GM18508 (cell line): ENCODE measurements around the gene HKDC1.
"Not testable (repeated sequence)": the region's sequence is repeated elsewhere in the genome, so short reads cannot be mapped to it uniquely, and the experiment has no call there.

Experiments
- ATAC-seq: cut with Tn5 transposase; IDR thresholded peaks from one replicate; pipeline ENCODE4 v1.9.1; 2021; ENCODE audit warnings: moderate number of reproducible peaks; ENCODE audit not compliant: insufficient read depth, unreplicated experiment

HKDC1 gene

GRCh38 chr10:69272624-69273023 lies 52.5 kb downstream of the HKDC1 start:
- ATAC-seq = no peak

GRCh38 chr10:69275444-69275843 lies 55.3 kb downstream of the HKDC1 start:
- no peak for ATAC-seq

- no peak for ATAC-seq
Measured at GRCh38 chr10:69276503-69276902, 56.4 kb downstream of the HKDC1 start.

GRCh38 chr10:69278446-69278963 lies 58.4 kb downstream of the HKDC1 start, which contains the start of gene HK1:
Gene HK1 (plus strand): TSS chr10:69278496.
- ATAC-seq = no peak

GRCh38 chr10:69279110-69279509 lies 59.0 kb downstream of the HKDC1 start:
- no peak for ATAC-seq

GRCh38 chr10:69281507-69282413 lies 61.6 kb downstream of the HKDC1 start:
- no peak for ATAC-seq

GRCh38 chr10:69284402-69284801 lies 64.3 kb downstream of the HKDC1 start:
- ATAC-seq = not testable (repeated sequence)

GRCh38 chr10:69285699-69286098 lies 65.6 kb downstream of the HKDC1 start:
- ATAC-seq = no peak

- ATAC-seq = no peak
Measured at GRCh38 chr10:69287181-69287580, 67.0 kb downstream of the HKDC1 start.

- no peak for ATAC-seq
Measured at GRCh38 chr10:69290993-69291392, 70.9 kb downstream of the HKDC1 start.

GRCh38 chr10:69292459-69292858 lies 72.3 kb downstream of the HKDC1 start:
- ATAC-seq = no peak

GRCh38 chr10:69295027-69295636 lies 75.0 kb downstream of the HKDC1 start:
- no peak for ATAC-seq

GRCh38 chr10:69303632-69304051 lies 83.5 kb downstream of the HKDC1 start:
- no peak for ATAC-seq

- ATAC-seq = no peak
Measured at GRCh38 chr10:69306421-69306820, 86.3 kb downstream of the HKDC1 start.

GRCh38 chr10:69307434-69307833 lies 87.3 kb downstream of the HKDC1 start:
- no peak for ATAC-seq

GRCh38 chr10:69308304-69308703 lies 88.2 kb downstream of the HKDC1 start:
- not testable (repeated sequence) for ATAC-seq

GRCh38 chr10:69311309-69311708 lies 91.2 kb downstream of the HKDC1 start:
- ATAC-seq = no peak

- no peak for ATAC-seq
Measured at GRCh38 chr10:69312528-69312927, 92.4 kb downstream of the HKDC1 start.

- no peak for ATAC-seq
Measured at GRCh38 chr10:69315100-69315542, 95.0 kb downstream of the HKDC1 start.

- no peak for ATAC-seq
Measured at GRCh38 chr10:69315610-69316312, 95.6 kb downstream of the HKDC1 start.
